ENCODE results near the gene TBC1D13. TPM values are rescaled to one million over a fixed set of nuclear protein-coding genes. Genes with fewer than 3 reads are reported as not detected.

TBC1D13 gene
- total and polyA plus RNA-seq, 2 experiments from 2014 or later, result 8.3 to 19.4 TPM

GRCh38 chr9:128807827-128808226 lies 20.8 kb downstream of the TBC1D13 start:
- Histone ChIP-seq H3K4me1 (ENCODE audit: insufficient read depth) (no peaks in the 10 kb centered on the region), H3K79me2 (replicated peaks; ENCODE audit: insufficient read depth) (no peaks in the 10 kb centered on the region), H3K27ac (ENCODE audit: low read depth) (no peak overlapping the region), H2AFZ (no peak overlapping the region), H3K4me3 (no peak overlapping the region), H3K36me3 (ENCODE audit: insufficient read depth) (no peaks in the 10 kb centered on the region), H3K9me2 (ENCODE audit: insufficient read depth) (no peaks in the 10 kb centered on the region), H3K27me3 (ENCODE audit: insufficient read depth) (no peaks in the 10 kb centered on the region), H3F3A (replicated peaks; ENCODE audit: low read depth) (0 out of 2 replicates have a peak, but pooled peaks cover 4% of the 10 kb centered on the region), H4K20me1 (replicated peaks; ENCODE audit: insufficient read depth) (peaks cover 3% of the 10 kb centered on the region), H3K4me2 (no peak overlapping the region)
- Mint-ChIP-seq H3K27me3 (ENCODE audit: insufficient read depth, low read depth, poor library complexity) (peaks cover 2% of the 10 kb centered on the region), H3K36me3 (ENCODE audit: low read depth) (peaks cover 27% of the 10 kb centered on the region), H3K27ac (no peak overlapping the region), H3K4me1 (no peaks in the 10 kb centered on the region), H3K4me3 (no peak overlapping the region), H3K9me3 (no peaks in the 10 kb centered on the region)
- TF ChIP-seq POLR2AphosphoS5 (IDR thresholded peaks at IDR 0.05; ENCODE audit: low read depth), result no peak
- no peak for TF ChIP-seq ETS1 (IDR thresholded peaks at IDR 0.05)
- no peak for TF ChIP-seq NANOG (IDR thresholded peaks at IDR 0.05; ENCODE audit: borderline replicate concordance)
- TF ChIP-seq CTCF (conservative IDR thresholded peaks at IDR 0.05; ENCODE audit: low read depth in 2 of 2), result no peak
- no peak for TF ChIP-seq ZNF114 (CRISPR knock-in tag; IDR thresholded peaks at IDR 0.05)
- TF ChIP-seq ZNF331 (CRISPR knock-in tag; IDR thresholded peaks at IDR 0.05; ENCODE audit: low read depth), result no peak
- no peak for TF ChIP-seq EZH2phosphoT487 (IDR thresholded peaks at IDR 0.05; ENCODE audit: unreplicated experiment)
- no peak for TF ChIP-seq CREB1 (CRISPR knock-in tag; IDR thresholded peaks at IDR 0.05; ENCODE audit: low read depth)
- TF ChIP-seq ZNF462 (CRISPR knock-in tag; IDR thresholded peaks at IDR 0.05), result no peak
- TF ChIP-seq EZH2 (IDR thresholded peaks at IDR 0.05; ENCODE audit: low read depth, unreplicated experiment), result no peak
- TF ChIP-seq JUNB (IDR thresholded peaks at IDR 0.05; ENCODE audit: unreplicated experiment), result no peak
- TF ChIP-seq REST (IDR thresholded peaks at IDR 0.05; ENCODE audit: unreplicated experiment), result no peak
- no peak for TF ChIP-seq STAT1 (IDR thresholded peaks at IDR 0.05; ENCODE audit: unreplicated experiment)
- DNase-seq (ENCODE audit: low spot score) (no peak), ATAC-seq (no peak)
